GM21390 (cell line): Measurements from ENCODE around the gene CSPG4.
A peak's percentile ranks its signal among the peaks of the same experiment; 100 is the strongest.
"Not testable (repeated sequence)": the region's sequence is repeated elsewhere in the genome, so short reads cannot be mapped to it uniquely, and the experiment has no call there.

Experiments
- ATAC-seq: cut with Tn5 transposase; IDR thresholded peaks from one replicate; pipeline ENCODE4 v1.9.1; 2021; ENCODE audit not compliant: unreplicated experiment

The CSPG4 gene

DNA sequence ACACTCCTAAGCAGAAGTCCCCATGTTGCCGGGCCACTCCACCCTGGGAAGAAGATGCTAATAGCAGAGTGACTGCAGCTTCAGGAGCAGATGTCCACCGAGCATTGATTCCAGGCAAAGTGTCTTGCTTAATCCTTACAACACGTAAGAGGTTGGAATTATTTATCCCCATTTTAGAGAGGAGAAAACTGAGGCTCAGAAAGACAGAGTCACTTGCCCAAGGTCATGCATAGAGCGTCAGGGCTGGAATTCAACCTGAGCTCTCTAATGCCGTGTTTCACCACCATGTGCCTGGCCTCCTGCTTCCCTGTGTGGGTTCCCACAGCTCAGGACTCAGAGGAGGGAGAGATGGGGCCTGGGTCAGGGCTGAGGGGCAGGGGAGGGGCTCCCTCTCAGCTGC is 7.3 kb downstream of the CSPG4 start:
- not testable (repeated sequence) for ATAC-seq

DNA sequence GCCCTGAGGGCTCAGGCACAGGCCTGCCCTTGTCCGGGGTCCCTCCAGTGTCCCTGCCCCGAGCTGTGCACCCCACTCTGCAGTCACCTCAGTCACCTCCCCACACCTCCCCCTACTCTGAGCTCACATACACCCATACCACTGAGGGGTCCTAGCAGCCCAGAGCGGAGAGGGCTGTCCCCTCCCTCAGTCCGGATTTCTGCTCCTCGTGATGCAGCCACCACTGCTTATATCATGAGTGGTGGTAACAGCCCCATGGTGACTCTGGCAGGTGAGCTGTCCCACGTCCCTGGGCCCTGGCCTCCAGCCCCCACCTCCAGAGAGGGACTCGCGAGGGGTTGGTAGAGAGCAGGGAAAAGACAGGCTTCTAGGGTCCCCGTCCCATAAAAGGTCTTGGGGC is 8.0 kb downstream of the CSPG4 start:
- no peak for ATAC-seq

DNA sequence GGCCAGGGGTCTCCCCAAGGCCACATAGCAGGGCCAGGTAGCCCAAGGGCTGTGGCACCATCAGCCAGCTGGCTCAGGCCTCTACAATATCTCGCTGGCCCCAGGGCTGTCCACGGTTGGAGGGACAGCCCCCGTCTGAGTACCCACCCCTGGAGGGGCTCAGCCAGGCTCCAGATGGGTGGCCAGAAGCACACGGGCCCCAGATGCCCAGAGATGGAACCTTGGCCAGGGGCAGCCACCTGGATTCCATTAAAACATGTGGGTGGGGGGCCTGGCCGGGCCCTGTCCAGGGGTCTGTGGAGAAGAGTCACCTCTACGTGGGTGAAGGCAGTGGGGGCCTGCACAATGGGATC is 8.4 kb downstream of the CSPG4 start:
- ATAC-seq = no peak

DNA sequence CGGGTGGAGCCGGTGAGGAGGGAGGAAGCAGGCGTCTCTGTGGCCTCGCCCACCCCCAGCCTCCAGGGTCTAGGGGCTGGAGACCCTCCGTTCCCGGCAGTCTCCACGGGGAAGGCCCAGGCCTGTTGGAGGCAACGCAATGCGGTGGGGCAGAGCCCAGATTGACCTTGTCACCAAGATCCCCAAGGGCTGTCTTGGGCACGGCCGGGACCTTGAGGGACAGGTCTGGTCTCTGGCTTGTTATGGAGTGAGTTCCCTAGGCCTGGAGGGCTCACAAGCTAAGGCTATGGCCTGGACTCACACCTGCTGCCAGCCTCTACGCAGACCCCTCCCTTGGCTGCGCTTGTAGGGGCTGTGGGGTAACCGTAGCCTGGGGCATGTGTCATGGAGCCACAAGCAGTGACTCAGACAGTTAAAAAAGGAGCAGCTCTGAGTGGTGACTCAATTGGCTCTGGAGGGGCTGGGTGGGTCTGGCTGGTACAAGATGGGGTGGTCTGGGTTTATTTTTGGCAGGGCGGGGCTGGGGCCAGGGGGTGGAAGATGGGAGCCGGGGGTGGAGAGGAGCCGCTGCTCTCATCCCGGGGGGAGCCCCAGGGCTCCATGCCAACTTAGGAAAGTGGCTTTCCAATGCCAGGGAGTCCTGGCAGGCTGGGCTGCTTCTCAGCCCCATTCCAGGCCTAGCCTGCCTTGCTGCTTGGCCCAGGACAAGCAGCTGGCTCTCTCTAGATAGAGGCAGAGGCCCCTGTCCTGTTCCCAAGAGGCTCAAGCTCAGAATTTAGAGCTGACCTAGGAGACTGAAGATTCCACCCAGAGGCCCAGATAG is 9.0 kb downstream of the CSPG4 start:
- ATAC-seq = not testable (repeated sequence)

DNA sequence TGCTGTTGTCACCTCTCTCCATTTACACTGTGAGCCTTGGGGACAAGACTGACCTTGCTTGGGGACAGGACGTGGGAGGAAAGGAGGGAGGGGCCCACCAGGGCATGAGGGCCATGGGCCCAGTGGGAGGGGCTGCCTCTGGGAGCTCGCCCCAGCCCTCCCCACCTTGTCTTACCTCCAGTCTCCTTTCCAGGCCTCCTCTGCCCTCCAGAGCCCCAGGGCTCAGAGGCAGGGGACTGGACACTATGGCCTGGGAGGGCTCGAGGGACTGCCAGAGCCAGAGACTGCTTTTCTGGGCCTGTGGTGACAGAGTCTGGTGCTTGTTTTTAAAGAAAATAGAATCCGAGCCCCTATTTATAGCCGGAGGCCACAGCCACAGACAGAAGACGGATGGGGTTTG is 10.2 kb downstream of the CSPG4 start:
- no peak for ATAC-seq

DNA sequence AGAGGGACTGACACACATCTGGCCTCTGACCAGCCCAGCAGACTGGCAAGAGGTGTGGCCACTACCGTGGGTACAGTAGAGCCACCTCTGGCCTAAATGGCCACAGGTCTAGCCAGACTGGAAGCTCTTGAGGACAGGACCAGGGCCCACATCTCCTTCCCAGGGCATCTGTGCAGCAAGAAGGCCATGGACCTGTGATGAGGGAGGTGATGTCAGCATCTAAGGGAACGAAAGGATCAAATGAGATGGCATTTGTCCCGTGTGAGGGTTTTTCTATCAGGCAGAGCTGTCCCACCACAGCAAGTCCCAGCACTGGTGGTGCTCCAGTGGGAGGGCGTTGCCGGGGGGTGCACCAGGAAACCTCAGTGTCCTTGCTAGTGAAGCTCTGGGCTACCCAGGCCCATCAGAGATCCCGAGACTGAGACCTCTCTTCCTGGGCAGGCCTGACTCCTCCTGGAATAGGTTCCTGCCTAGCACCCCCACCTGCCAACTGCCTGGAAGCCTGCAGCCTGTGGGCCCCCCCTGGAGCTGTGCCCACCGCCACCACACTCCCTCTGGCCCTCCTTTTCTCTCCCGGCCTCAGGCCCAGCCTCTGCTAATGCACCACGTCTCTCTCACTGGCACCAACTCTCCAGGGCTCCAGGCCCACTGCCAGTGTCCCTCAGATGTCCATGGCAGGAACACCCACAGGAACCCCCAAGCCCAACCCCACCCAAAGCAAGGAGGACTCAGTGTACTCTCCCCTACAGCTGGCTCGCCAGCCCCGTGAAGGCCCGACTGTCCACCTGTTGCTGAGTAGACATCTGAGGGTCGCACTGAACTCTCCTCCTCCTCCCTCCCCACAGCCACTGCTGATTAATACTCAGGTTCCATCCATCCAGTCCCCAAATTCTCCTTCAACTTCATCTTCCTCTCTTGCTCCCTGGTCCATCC is 11.3 kb downstream of the CSPG4 start:
- not testable (repeated sequence) for ATAC-seq

DNA sequence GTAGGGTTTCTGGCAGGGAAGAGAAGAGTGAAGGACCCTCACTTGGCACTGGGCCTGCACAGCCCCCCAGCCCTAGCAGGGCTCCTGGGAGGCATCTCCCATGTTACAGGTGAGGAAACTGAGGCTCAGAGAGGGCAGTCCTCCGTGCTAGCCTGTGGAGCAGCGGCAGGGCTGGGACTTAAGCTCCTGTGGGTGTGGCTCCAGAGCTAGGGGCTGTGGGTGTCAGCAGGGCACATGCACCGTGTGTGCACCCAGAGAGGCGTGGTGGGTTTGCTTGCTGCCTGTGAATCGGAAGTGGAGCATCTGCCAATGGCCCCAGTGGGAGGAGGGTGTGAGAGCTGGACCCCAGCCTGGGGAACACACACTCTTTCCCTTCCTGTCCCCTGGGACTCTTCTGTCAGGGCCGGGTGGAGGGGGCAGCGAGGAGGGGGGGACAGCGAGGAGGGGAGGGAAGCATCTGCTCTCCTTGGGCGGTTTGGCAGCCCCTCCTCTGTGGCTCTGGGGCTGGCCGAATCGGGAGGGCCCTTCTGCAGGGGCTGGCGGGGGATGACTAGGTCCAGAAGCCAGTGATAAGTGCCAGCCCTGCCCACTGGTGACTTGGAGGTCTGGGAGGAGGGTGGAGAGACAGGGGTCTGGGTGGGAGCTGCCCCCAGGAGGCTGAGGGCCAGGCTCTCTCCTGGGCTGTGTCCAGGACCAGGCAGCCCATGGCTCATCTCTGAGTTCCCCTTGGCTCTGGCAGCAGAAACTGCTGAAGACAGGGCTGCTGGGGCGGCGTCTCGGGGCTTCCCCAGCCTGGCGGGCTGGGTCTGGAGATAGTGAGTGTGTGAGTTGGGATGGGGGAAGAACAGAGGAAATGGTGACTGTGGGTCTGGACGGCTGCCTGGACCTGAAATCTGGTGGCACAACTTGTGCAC is 12.4 kb downstream of the CSPG4 start:
- peak; percentile 41 for ATAC-seq

DNA sequence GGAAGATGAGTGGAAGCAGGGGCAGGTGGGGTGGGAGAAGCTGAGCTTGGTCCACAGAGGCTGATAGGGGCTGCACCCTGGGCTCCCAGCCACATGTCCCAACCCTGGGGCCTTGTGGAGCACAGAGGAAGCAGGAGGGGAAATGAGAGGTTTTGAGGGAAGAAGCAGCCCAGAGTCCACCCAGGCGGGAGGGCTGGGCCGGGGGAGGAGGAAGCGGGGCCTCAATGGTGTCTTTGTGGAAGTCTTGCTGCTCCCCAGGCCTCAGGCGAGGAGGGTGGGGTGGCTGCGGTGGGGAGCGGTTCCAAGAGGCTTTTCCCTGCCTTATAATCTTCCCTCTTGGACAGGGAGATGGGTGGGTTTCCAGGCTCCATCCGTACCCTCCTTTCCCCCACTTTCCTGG is 13.1 kb downstream of the CSPG4 start:
- ATAC-seq = not testable (repeated sequence)

DNA sequence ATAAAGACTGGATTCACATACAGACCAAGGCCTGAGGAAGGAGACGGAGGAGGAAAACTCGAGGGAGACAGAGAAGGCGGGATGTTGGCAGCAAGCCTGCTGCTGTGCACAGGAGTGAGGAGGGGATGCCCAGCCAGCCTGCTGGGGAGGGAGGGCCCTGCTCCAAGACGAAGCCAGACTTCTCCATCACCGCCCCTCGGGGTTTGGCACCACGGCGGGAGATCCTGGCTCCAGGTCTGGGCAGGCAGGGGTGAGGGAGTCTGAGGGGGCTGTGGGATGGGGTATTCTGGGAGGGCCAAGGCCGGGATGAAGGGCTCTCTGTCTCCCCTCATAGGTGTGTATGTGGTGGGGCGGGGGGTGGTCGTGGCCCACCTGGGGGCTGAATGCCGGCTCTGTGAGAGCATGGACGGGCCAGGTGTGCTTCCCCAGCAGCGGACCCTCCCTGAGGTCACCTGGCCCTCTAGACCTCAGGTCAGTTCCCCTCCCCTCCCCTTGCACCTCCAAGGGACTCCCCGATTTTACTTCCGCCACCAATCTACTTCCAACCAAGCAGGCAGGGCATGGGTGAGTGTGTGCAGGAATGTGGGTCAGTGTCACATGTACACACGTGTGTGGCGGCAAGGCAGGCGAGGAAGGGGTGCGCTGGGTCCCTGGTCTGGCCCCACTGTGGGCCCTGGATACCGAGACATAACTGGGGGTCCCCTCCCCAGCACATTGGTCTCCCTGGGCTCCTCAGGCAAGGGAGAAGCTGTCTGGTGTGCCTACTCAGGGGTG is 14.5 kb downstream of the CSPG4 start:
- ATAC-seq = not testable (repeated sequence)

DNA sequence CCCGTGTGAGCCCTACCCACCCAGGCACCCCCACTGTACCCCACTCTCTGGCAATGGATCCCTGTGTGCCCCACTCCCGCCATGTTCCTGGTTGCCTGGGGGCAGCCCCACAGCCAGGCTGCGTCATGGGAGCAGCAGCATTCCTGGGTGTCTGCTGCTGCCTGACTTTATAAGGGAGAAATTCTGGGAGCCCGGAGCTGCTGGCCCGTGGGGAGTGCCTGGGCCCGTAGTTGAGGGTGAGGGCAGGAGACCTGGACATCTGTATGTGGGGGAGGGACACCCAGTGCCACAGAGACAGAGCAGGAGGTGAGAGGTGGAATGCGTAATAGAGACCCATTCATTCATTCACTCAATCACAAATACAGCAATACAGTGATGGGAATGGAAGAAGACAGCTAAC is 15.1 kb downstream of the CSPG4 start:
- ATAC-seq = no peak

DNA sequence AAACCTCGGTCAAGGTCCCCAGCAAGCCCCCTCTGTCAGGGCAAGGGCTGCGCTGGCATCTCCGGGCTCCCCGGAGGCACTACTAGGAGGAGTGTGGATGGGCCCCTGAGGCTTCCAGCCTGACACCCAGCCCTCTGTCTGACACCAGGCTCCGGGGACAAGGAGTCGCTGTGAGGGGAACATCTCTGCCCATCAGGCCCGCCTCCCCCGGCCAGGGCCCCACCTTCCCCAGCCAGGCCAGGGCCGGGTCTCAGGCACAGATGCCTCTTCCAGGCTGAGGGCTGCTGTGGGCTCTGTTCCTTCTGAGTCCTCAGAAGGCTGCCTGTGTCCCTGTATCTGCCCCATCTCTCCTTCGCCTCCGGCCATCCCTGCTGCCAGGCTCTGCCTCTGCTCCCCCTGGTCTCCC is 15.8 kb downstream of the CSPG4 start:
- ATAC-seq = no peak

DNA sequence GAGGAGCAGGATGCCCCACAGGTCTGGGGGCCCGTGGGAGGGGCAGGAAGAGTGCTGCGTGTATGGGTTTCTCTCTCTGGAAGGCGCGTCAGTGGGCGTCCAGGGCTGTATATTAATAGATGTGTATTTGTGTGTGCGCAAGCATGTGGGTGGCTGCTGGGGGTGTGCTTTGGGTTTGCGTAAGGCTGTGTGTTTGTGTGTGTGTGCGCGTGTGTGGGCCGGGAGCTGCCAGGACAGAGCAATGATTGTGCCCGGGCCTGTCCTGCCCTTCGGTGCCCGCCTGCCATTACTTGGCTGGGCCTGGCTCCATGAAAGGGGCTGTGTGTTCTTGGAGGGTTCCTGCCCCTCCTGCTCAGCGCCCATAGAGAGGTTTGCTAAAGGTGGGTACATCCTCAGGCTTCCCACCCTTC is 16.3 kb downstream of the CSPG4 start:
- no peak for ATAC-seq

DNA sequence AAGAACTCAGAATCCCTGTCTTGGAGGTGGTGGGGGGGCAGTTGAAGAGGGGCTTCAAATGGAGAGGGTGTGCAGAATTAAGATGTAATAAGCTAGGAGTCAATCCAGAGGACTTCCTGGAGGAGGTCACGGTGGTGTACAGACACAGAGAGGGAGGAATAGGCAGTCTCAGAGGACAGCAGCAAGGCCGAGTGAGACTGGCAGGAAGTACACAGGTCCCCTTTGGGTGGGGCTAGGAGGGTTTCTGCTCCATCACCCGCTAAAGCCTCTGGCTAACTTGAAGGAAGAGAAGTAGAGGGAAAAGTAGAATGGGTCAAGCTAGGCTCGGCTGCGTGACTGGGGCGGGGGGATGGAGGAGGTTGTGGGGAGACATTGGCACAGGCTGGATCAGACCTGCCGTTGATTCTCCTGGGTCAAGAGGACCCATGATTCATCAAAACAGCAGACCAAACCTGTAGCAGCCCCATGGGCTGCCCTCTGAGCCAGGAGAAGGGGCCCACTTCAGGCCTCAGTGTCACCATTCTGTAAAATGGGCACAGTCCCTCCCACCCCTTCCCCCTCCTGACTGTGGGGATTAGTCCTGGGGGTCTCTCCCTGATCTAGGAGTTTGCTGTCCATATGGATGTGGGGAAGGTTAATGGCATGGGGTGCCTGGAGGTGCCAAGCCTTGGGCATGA is 16.9 kb downstream of the CSPG4 start:
- no peak for ATAC-seq

DNA sequence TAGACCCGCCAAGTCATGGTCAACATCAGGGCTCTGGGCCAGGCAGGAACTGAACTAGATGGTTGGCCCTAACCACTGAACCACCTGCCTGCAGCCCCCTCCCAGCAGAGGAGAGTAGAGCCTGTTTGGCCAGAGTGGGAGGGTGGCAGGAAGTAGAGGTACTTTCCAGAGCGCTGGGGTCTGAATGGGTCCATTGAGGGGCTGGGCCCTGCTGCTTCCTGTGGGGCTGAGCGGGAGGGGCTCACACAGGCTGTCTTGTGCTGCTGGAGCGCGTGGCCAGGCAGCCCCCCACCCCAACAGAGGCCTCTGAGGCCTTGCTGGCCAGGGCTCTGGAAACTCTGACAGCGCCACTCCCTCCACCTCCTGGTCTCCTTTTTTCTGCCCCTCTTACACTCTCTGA is 17.4 kb downstream of the CSPG4 start:
- ATAC-seq = no peak

DNA sequence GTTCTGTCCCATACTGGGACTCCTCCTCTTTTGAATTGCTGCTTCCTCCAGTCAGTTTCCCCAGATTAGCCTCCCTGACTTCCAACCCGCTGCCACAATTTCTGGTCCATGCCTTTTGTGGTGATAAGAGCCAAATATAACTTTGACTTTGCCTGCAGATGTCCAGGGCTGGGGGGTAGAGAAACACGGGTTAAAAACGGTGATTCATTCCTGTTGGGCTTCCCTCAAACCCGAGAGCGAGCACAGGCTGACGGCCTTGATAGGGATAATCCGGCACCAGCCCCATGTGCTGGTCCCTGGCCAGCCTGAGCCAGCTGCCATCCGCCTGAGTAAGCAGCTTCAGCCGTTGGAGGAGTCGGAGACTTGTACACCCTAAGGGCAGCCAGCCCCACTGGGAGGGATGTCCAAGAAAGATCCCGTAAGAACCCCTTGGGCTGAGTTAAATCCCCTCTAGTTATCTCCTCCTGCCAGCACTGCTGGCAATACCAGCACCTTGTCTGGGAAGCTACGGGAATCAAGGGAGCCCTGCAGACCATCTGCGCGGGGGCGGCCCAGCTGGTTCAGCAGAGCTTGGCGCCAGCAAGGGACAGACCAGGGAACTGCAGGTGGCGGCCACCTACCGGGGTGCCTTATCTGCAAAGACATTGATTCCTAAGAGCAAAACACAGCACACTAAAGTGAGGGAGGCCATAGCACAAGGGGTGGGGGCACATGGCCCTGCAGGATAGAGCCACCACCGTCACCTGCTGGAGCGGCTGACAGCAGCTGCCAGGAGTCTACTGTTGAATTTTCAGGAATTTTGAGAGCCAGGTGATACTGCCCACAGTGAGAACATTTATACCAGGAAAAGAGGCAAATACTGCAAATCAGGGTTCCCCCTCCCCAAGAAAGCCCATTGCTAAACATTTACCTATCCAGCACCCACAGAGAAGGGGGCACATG is 18.1 kb downstream of the CSPG4 start:
- no peak for ATAC-seq

DNA sequence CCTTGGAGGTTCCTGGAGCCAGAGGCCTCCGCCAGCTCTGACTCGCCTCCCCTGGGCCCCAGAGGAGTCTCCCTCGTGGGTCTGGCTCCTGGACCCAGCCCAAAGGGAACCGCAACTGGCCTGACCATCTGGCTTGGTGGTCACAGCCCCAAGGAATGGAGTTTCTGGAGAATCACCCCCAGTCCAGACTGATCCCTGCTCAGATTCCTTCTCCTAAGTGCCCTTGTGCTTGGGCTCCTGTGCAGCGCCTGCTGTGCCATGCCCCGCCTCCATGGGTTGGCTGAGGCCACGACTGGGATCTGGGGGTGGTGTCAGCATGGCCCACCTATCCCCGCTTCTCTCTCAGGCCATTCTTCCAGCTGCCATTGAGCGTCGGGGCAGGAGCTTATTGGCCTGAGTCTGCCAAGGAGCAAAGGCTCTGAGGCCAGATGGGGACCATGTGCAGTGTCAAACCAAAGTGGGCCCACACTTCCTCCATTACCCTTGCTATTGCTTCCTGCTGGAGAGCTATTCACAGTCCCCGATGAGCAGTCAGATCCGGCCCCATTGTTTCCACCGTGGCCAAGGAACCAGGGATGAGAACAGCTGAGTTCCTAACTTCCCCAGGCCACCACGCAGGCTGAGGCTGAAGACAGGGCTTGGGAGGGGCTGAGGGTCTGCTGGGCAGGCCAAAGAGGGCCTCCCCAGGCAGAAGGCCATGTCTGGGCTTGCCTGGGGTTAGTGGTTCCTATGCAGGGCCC is 19.0 kb downstream of the CSPG4 start:
- no peak for ATAC-seq

DNA sequence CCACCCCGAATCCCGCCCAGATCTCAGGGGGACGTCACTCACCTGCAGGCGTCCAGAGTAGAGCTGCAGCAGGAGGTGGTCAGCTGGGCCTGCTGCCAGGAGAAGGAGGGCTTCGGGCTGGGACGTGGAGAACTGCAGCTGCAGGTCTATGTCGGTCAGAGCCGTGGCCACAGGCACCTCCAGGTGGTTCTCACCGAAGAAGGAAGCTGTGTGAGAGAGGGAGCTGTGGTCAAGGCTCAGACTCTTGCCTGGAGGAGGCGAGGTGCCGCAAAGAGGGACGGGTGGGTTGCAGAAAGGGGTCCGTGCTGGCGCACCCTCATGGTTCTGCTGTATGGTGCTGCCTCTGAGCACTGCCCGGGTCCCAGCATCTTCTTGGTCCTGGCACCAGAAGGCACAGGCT is 19.6 kb downstream of the CSPG4 start:
- not testable (repeated sequence) for ATAC-seq

DNA sequence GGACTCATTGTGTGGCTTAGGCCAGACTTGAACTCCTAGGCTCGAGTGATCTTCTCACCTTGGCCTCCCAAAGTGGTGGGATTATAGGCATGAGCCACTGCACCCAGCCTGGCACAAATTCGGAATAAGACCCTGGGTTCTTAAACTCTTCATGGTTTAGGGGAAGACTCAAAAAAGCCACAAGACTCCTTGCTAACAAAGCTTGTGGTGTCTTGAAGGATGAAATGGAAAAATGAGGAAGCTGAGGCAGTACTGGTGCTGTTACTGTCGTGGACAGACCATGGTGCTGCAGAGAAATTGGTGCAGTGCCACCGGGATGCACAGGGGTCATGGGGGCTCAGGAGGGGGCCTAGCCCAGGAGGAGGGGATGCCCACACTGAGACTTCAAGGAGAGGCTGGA is 20.3 kb downstream of the CSPG4 start:
- ATAC-seq = not testable (repeated sequence)
